Keratinocyte (primary cell): ENCODE data around the gene RHOU. TPM values are rescaled to one million over a fixed set of nuclear protein-coding genes. Genes with fewer than 3 reads are reported as not detected.

Experiments used
- DNase-seq: peaks from one replicate; pipeline ENCODE4 v3.0.0-alpha.2; 2011; ENCODE audit warnings: low read depth, missing footprints, low spot score
- FAIRE-seq: peaks from 2 replicates; lab custom pipeline; 2011; peaks lifted over from hg19 to GRCh38; lab: Jason Lieb, UNC
- H2AFZ ChIP-seq: 2 replicates; pipeline ENCODE4 v1.6.0; 2012; ENCODE audit warnings: low read length, control low read depth, inconsistent platforms; ENCODE audit not compliant: control insufficient read depth
- H3K27ac ChIP-seq: 2 replicates; pipeline ENCODE4 v1.5.1; 2011; ENCODE audit warnings: low read length; ENCODE audit not compliant: control insufficient read depth, insufficient read depth
- H3K27me3 ChIP-seq: 3 replicates; pipeline ENCODE4 v1.6.0; 2011; ENCODE audit warnings: low read length; ENCODE audit not compliant: control insufficient read depth, insufficient read depth; ENCODE audit errors: extremely low read depth
- H3K36me3 ChIP-seq, 2 experiments: 2 replicates in 1 of 2; 3 replicates in 1 of 2; pipeline ENCODE4 v1.5.1; 2011; ENCODE audit warnings: low read length in 2 of 2, mild to moderate bottlenecking in 1 of 2; ENCODE audit not compliant: control insufficient read depth in 2 of 2, insufficient read depth in 2 of 2; ENCODE audit errors: extremely low read depth in 1 of 2
- H3K4me1 ChIP-seq: 3 replicates; pipeline ENCODE4 v1.5.1; 2011; ENCODE audit warnings: low read length; ENCODE audit not compliant: control insufficient read depth, insufficient read depth; ENCODE audit errors: extremely low read depth
- H3K4me2 ChIP-seq: 3 replicates; pipeline ENCODE4 v1.6.0; 2011; ENCODE audit warnings: low read depth, low read length; ENCODE audit not compliant: control insufficient read depth, insufficient read depth; ENCODE audit errors: extremely low read depth
- H3K4me3 ChIP-seq, 3 experiments: fragments of 200-600 bp in 1 of 3; sonication (generic) in 1 of 3; 2 replicates in 2 of 3; 3 replicates in 1 of 3; pipeline ENCODE4 v1.5.1; 2011 to 2016; ENCODE audit warnings: low read length in 3 of 3, mild to moderate bottlenecking in 3 of 3, control low read depth in 2 of 3, inconsistent platforms in 1 of 3, low read depth in 1 of 3, mixed read lengths in 1 of 3, mixed run types in 1 of 3, moderate library complexity in 1 of 3; ENCODE audit not compliant: control insufficient read depth in 2 of 3, insufficient read depth in 2 of 3; ENCODE audit errors: extremely low read depth in 1 of 3
- H3K79me2 ChIP-seq: 2 replicates; pipeline ENCODE4 v1.6.0; 2012; ENCODE audit warnings: low read length; ENCODE audit not compliant: control insufficient read depth, insufficient read depth
- H3K9ac ChIP-seq: 3 replicates; pipeline ENCODE4 v1.6.0; 2011; ENCODE audit warnings: low read length; ENCODE audit not compliant: control insufficient read depth, insufficient read depth; ENCODE audit errors: extremely low read depth
- H3K9me1 ChIP-seq: 3 replicates; pipeline ENCODE4 v1.6.0; 2011; ENCODE audit warnings: low read length; ENCODE audit not compliant: control insufficient read depth, insufficient read depth; ENCODE audit errors: extremely low read depth
- H3K9me3 ChIP-seq: 2 replicates; pipeline ENCODE4 v1.5.1; 2012; ENCODE audit warnings: low read depth, low read length; ENCODE audit not compliant: control insufficient read depth
- H4K20me1 ChIP-seq: 3 replicates; pipeline ENCODE4 v1.6.0; 2011; ENCODE audit warnings: low read length; ENCODE audit not compliant: control insufficient read depth, insufficient read depth; ENCODE audit errors: extremely low read depth
- EZH2 ChIP-seq: IDR thresholded peaks from one replicate; pipeline ENCODE4 v1.6.1; 2012; ENCODE audit warnings: inconsistent platforms, mild to moderate bottlenecking, low read length, moderate library complexity
- dilution Hi-C: fragments of 300-500 bp; cut with MboI; formaldehyde crosslinking; loops from one replicate; pipeline ENCODE4 v1.7.0; 2020; ENCODE audit warnings: low sequenced_read_pairs; ENCODE audit not compliant: extremely low pct_ligation_motif_present
- polyA plus RNA-seq, 5 experiments: library from polyadenylated mRNA; depleted of rRNA in 3 of 5; stranded (reverse) in 3 of 5; stranded (forward) in 1 of 5; unstranded in 1 of 5; fragments of >200 nt; gene quantifications; 1 replicate in 1 of 5; 2 replicates in 3 of 5; 3 replicates in 1 of 5; pipeline versions ENCODE4 v1.2.1 to v1.2.3, GENCODE V29; 2011 to 2012; ENCODE audit warnings: missing spikeins in 2 of 5, low read depth in 1 of 5, low replicate concordance in 1 of 5
- TF ChIP-seq, protein P1 (sequence below), 3 experiments: IDR thresholded peaks in 1 of 3; conservative IDR thresholded peaks in 1 of 3; optimal IDR thresholded peaks in 1 of 3; 2 replicates in 2 of 3; 3 replicates in 1 of 3; pipeline versions ENCODE3 to v1.5.1; 2011; ENCODE audit warnings: low read length in 3 of 3, mild to moderate bottlenecking in 3 of 3, moderate library complexity in 2 of 3, control low read depth in 1 of 3, inconsistent platforms in 1 of 3; ENCODE audit not compliant: insufficient read depth in 2 of 3; ENCODE audit errors: extremely low read depth in 1 of 3

RHOU gene
- polyA plus RNA-seq, 1 donor (not counting 4 experiments of a cell fraction or from before 2014, with no cell fraction given) = 0.29 TPM

DNA sequence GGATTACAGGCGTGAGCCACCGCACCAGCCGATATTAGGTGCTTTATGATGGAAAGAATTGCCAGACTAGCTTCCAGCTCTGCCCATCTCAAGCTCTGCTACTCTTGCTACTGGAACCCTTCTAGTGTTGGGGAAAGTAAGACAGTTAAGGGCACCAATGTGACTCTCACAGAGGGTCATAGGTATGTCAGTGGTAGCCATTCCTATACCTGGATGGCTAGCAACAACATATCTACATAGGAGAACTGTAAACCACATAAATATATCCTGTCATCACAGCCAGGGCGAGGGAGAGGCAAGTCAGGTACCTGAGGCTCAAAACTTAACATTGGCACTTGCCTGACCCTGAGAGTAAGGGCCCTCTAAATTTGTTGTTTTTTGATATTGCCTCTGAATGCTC, 1.7 kb upstream of the RHOU start:
- Histone ChIP-seq H3K9ac (no peak overlapping the region), H2AFZ (no peak overlapping the region), H3K79me2 (no peaks in the 10 kb centered on the region), H3K9me3 (no peaks in the 10 kb centered on the region), H3K27ac (no peak overlapping the region), H3K4me2 (no peak overlapping the region), H3K27me3 (peaks cover 66% of the 10 kb centered on the region), H4K20me1 (no peaks in the 10 kb centered on the region), H3K4me1 (peaks cover 7% of the 10 kb centered on the region), H3K9me1 (no peaks in the 10 kb centered on the region), H3K36me3 (no peaks in the 10 kb centered on the region), H3K4me3 (no peak overlapping the region)
- DNase-seq = no peak
- TF ChIP-seq, protein P1, sequence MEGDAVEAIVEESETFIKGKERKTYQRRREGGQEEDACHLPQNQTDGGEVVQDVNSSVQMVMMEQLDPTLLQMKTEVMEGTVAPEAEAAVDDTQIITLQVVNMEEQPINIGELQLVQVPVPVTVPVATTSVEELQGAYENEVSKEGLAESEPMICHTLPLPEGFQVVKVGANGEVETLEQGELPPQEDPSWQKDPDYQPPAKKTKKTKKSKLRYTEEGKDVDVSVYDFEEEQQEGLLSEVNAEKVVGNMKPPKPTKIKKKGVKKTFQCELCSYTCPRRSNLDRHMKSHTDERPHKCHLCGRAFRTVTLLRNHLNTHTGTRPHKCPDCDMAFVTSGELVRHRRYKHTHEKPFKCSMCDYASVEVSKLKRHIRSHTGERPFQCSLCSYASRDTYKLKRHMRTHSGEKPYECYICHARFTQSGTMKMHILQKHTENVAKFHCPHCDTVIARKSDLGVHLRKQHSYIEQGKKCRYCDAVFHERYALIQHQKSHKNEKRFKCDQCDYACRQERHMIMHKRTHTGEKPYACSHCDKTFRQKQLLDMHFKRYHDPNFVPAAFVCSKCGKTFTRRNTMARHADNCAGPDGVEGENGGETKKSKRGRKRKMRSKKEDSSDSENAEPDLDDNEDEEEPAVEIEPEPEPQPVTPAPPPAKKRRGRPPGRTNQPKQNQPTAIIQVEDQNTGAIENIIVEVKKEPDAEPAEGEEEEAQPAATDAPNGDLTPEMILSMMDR (optimal IDR thresholded peaks at IDR 0.05 in 1 of 3, IDR thresholded peaks at IDR 0.05 in 1 of 3, conservative IDR thresholded peaks at IDR 0.05 in 1 of 3; ENCODE audit: extremely low read depth in 1 of 3, insufficient read depth in 2 of 3, low read length in 3 of 3) = no peak
- no peak for TF ChIP-seq EZH2
- FAIRE-seq = no peak
- dilution Hi-C loops = no loop called here

DNA sequence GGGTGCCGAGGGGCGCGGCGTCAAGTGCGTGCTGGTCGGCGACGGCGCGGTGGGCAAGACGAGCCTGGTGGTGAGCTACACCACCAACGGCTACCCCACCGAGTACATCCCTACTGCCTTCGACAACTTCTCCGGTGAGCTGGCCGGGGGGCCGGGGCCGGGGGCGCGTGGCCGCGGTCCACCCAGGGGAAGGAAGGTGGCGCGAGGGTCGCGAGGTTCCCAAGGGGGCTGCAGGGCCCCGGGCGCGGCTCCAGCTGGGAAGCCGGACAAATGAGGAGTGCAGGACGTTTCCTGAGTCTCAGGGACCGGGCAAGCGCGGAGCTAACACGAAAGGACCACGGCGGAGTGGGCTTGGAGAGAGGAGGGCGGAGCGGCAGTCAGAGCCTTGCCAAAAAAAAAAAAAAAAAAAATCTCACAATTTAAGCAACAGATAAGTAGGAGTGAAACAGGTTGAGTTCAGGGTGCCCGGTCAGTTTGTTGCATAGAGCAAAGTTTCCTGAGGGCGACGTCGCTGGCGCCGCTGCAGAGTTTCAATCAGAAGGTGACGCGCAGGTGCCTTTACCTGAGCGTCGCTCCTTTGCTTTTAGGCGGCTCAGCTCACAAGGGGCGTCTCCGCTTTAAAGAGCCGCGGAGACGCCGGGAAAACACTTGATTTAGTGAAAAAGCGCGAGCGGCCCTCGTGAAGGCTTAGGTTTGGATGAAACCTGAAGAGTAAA, 750 bp downstream of the RHOU start:
- Histone ChIP-seq H2AFZ (no peak overlapping the region), H3K9ac (no peak overlapping the region), H3K9me1 (no peaks in the 10 kb centered on the region), H3K9me3 (no peaks in the 10 kb centered on the region), H3K27ac (no peak overlapping the region), H3K27me3 (peaks cover 66% of the 10 kb centered on the region), H3K4me1 (peaks cover 7% of the 10 kb centered on the region), H3K36me3 (no peaks in the 10 kb centered on the region), H3K79me2 (no peaks in the 10 kb centered on the region), H3K4me2 (peak overlapping the region; percentile 62), H3K4me3 (peak overlapping the region in 1 of 3 experiments; percentile 54), H4K20me1 (no peaks in the 10 kb centered on the region)
- DNase-seq (no peak), FAIRE-seq (no peak)
- TF ChIP-seq EZH2 = peak; percentile 98
- TF ChIP-seq, protein P1 (optimal IDR thresholded peaks at IDR 0.05 in 1 of 3, IDR thresholded peaks at IDR 0.05 in 1 of 3, conservative IDR thresholded peaks at IDR 0.05 in 1 of 3; ENCODE audit: extremely low read depth in 1 of 3, insufficient read depth in 2 of 3, low read length in 3 of 3) = no peak
- dilution Hi-C loops = no loop called here
